ENCODE results near the gene C3orf70.

DNA sequence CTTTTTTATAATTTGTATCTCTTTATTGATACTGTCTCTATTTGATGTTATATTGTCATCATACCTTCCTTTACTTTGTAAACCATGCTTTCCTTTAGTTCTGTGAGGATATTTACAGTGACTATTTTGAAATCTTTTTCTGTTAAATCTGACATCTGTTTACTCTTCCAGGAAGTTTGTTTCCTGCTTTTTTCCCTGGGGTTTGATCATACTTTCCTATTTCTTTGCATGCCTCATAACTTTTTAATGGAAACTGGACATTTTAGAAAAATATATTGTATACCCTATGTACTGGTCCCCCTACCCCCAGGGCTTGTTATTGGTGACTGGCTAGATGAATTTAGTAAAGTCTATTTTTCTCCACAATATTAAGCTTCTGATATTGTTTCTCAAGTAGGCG is 115.1 kb downstream of the C3orf70 start:
- TF ChIP-seq ZNF114 (tag by site-specific recombination; IDR thresholded peaks at IDR 0.05) (no peak), ZFP3 (tag by site-specific recombination; IDR thresholded peaks at IDR 0.05; ENCODE audit: low read depth) (no peak), YY1 (tag by site-specific recombination; IDR thresholded peaks at IDR 0.05) (no peak), REST (tag by site-specific recombination; IDR thresholded peaks at IDR 0.05) (no peak), ZBTB21 (tag by site-specific recombination; IDR thresholded peaks at IDR 0.05) (no peak), ZNF830 (tag by site-specific recombination; IDR thresholded peaks at IDR 0.05; ENCODE audit: low read depth) (no peak)
- TF ChIP-seq, protein P1, sequence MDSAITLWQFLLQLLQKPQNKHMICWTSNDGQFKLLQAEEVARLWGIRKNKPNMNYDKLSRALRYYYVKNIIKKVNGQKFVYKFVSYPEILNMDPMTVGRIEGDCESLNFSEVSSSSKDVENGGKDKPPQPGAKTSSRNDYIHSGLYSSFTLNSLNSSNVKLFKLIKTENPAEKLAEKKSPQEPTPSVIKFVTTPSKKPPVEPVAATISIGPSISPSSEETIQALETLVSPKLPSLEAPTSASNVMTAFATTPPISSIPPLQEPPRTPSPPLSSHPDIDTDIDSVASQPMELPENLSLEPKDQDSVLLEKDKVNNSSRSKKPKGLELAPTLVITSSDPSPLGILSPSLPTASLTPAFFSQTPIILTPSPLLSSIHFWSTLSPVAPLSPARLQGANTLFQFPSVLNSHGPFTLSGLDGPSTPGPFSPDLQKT (IDR thresholded peaks at IDR 0.05; ENCODE audit: borderline replicate concordance, low read depth, low read length): no peak

All from HEK293 (cell line).